Gastroesophageal sphincter (tissue), 4 donors: ENCODE measurements around the gene ARL17B. TPM values are rescaled to one million over a fixed set of nuclear protein-coding genes. Genes with fewer than 3 reads are reported as not detected.
"Not testable (repeated sequence)": the region's sequence is repeated elsewhere in the genome, so short reads cannot be mapped to it uniquely, and the experiment has no call there.

Source experiments
- ATAC-seq: fragments of 150-250 bp; one replicate; pipeline ENCODE4 v1.9.1; 2016; ENCODE audit warnings: mild to moderate bottlenecking, moderate library complexity
- H3K27ac ChIP-seq, 4 donors: fragments of 200-600 bp; sonication (generic) in 3 of 4; 1 replicate in 3 of 4; 2 replicates in 1 of 4; pipeline ENCODE4 v1.5.1; 2016 to 2019
- H3K27me3 ChIP-seq: fragments of 200-600 bp; sonication (generic); one replicate; pipeline ENCODE4 v1.5.1; 2019
- H3K36me3 ChIP-seq, 2 donors: fragments of 200-600 bp; sonication (generic); one replicate each; pipeline ENCODE4 v1.5.1; 2019; ENCODE audit warnings: control low read depth in 1 of 2
- H3K4me1 ChIP-seq, 3 donors: fragments of 200-600 bp; sonication (generic); 1 replicate in 2 of 3; 2 replicates in 1 of 3; pipeline ENCODE4 v1.5.1; 2016 to 2019; ENCODE audit warnings: control low read depth in 2 of 3
- H3K4me3 ChIP-seq, 2 donors: fragments of 200-600 bp; sonication (generic); one replicate each; pipeline ENCODE4 v1.5.1; 2019; ENCODE audit warnings: mild to moderate bottlenecking in 1 of 2, moderate library complexity in 1 of 2
- H3K9me3 ChIP-seq, 3 donors: fragments of 200-600 bp; sonication (generic); one replicate each; pipeline ENCODE4 v1.5.1; 2017 to 2019; ENCODE audit warnings: control low read depth in 2 of 3
- EP300 ChIP-seq: sonication (generic); formaldehyde crosslinking; IDR thresholded peaks from one replicate; pipeline ENCODE4 v1.6.1; 2017; ENCODE audit warnings: antibody characterized with exemption, mild to moderate bottlenecking
- POLR2A ChIP-seq, 2 donors: fragments of 450-650 bp; IDR thresholded peaks; one replicate each; pipeline ENCODE4 v1.6.1; 2017; ENCODE audit warnings: antibody characterized with exemption in 2 of 2, mild to moderate bottlenecking in 2 of 2, moderate library complexity in 1 of 2
- POLR2AphosphoS5 ChIP-seq: sonication (generic); formaldehyde crosslinking; IDR thresholded peaks from one replicate; pipeline ENCODE4 v1.6.1; 2017; ENCODE audit warnings: antibody characterized with exemption
- WGBS, 2 donors: methylation state at CpG; one replicate each; pipeline ENCODE4 v1.1.5; 2018; ENCODE audit warnings: low coverage in 1 of 2; 5-methylcytosine and 5-hydroxymethylcytosine counted together
- total RNA-seq, 4 donors: library from RNA; depleted of rRNA; stranded (reverse); fragments of >200 nt; gene quantifications; one replicate each; pipeline ENCODE4 v1.1.0, GENCODE V29; 2016
- TF ChIP-seq, protein P1 (sequence below), 4 experiments: fragments of 200-600 bp in 2 of 4; fragments of 450-650 bp in 2 of 4; sonication (generic) in 1 of 4; IDR thresholded peaks; one replicate each; pipeline ENCODE4 v1.5.1; 2017 to 2019; ENCODE audit warnings: antibody characterized with exemption in 4 of 4, mild to moderate bottlenecking in 2 of 4, moderate library complexity in 2 of 4

Gene ARL17B
- total RNA-seq, 4 donors from 2014 or later: 8.9 to 42.5 (median 15.4) TPM

DNA sequence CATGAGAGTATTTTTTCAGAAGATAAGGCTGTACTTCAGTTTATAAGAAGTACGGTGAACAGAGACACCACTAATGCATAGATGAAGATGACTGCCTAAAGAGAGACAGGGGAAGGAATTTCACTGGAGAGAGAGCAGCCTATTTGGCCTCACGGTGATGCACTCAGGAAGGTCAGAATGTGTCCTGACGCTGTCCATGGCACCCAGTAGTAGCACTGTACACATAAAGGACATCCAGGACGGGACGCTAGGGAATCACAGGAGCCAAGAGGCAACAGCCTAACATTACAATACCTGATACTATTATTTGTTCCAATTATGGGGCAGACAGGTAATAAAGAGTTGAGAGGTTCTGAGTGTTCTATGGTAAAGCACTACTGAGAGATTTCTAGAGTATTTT, 91.5 kb downstream of the ARL17B start:
- Histone ChIP-seq H3K36me3 (no peaks in the 10 kb centered on the region), H3K27ac (no peak overlapping the region), H3K9me3 (no peaks in the 10 kb centered on the region), H3K27me3 (no peaks in the 10 kb centered on the region), H3K4me3 (no peak overlapping the region), H3K4me1 (peaks cover 0 to 15% (median 0%) of the 10 kb centered on the region in 3 donors)
- TF ChIP-seq EP300: no peak
- TF ChIP-seq POLR2A (IDR thresholded peaks at IDR 0.05): no peak
- TF ChIP-seq, protein P1, sequence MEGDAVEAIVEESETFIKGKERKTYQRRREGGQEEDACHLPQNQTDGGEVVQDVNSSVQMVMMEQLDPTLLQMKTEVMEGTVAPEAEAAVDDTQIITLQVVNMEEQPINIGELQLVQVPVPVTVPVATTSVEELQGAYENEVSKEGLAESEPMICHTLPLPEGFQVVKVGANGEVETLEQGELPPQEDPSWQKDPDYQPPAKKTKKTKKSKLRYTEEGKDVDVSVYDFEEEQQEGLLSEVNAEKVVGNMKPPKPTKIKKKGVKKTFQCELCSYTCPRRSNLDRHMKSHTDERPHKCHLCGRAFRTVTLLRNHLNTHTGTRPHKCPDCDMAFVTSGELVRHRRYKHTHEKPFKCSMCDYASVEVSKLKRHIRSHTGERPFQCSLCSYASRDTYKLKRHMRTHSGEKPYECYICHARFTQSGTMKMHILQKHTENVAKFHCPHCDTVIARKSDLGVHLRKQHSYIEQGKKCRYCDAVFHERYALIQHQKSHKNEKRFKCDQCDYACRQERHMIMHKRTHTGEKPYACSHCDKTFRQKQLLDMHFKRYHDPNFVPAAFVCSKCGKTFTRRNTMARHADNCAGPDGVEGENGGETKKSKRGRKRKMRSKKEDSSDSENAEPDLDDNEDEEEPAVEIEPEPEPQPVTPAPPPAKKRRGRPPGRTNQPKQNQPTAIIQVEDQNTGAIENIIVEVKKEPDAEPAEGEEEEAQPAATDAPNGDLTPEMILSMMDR (IDR thresholded peaks at IDR 0.05): no peak
- no peak for TF ChIP-seq POLR2AphosphoS5
- no peak for ATAC-seq
- WGBS, 2 donors: 49 to 66% methylated on average over 4 to 5 of the region's 5 CpGs

DNA sequence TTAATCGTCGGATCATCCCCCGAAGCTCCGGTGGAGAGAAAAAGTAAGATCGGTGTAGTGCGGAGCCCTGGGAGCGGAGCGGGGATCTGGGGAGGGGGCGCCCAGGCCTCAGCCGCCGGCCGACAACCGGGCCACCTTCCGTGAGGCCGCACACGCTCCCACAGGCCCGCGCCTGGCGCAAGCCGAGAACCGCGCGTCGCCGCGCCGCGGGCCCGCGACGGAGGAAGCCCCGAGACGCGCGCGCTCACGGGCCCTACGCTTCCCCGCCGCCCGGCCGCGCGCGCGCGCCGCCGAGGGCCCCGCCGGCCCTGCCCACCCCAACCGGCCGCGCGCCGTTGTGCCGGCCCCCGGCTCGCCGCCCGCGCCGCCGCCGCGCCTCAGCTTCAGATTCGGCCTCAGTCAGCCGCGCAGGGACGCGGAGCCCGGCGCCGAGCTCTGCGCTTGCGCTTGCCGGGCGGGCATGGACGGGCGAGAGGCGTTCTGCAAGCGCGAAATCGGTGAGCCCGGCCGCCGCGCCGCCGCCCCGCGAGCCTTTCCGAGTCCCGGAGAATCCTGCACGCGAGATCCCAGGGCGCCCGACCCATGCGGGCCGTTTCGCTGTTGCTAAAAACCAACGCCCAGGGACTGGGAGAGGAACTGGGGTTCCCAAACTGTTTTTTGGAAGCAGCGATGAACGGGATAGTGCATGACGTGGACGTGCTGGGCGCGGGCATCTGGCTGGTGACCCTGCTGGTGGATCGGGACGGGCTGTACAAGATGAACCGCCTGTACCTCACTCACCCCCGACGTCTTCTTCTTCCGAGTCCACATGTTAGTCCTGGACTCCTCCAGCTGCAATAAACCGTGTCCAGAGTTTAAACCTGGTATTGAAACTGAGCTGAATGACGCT, 94.7 kb downstream of the ARL17B start:
- H3K27me3 ChIP-seq: no peaks in the 10 kb centered on the region
- peak; percentile 96 for ATAC-seq
- TF ChIP-seq, protein P1 (IDR thresholded peaks at IDR 0.05): peak in 1 of 4 experiments; percentile 7
- TF ChIP-seq POLR2AphosphoS5: no peak
- TF ChIP-seq POLR2A (IDR thresholded peaks at IDR 0.05): peak; percentile 43 to 61
- TF ChIP-seq EP300: no peak

DNA sequence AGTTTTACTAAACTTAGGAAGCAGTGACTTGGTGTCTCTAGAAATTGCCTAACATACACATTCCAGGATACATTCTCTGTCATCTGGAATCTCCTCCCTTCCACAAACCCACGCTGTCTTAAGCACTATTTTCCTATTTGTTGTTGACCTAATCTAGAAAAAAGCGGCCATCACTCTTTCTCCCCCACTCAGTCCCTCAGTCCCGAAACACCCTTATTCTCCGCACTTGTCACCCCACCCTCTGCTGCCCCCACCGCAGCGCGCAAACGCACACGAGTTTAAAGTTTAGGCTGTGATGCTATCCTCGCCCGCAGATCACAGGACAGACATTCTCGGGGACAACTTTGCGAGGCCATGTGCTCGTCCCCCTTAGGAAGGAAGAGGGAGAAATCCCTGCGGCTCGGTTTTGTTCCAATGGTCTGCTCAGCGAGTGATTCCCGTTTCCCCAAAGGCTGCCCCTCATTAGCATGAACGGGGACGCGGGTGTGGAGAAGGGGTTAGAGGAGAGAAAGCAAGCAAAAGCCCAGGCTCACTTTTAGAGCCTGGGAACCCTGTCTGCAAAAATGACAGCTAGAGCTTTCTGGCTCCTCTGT, 95.4 kb downstream of the ARL17B start:
- ATAC-seq, H3K9me3 ChIP-seq, H3K36me3 ChIP-seq, H3K27me3 ChIP-seq: not testable (repeated sequence)
- peak overlapping the region; percentile 73 to 94 (median 90) for H3K27ac ChIP-seq
- peaks cover 0 to 15% (median 0%) of the 10 kb centered on the region in 3 donors for H3K4me1 ChIP-seq
- 0 to 2% methylated on average over 1 to 18 of the region's 21 CpGs for WGBS, 2 donors
- peak overlapping the region; percentile 26 to 67 for H3K4me3 ChIP-seq

More for the DNA sequence above, 94.7 kb downstream of the ARL17B start:
- Histone ChIP-seq H3K4me3 (peak overlapping the region; percentile 67 to 82), H3K27ac (peak overlapping the region; percentile 73 to 94 (median 90)), H3K36me3 (no peaks in the 10 kb centered on the region), H3K4me1 (peaks cover 0 to 15% (median 0%) of the 10 kb centered on the region in 3 donors), H3K9me3 (no peaks in the 10 kb centered on the region)
- WGBS, 2 donors: 0% methylated on average over 6 to 12 of the region's 116 CpGs

DNA sequence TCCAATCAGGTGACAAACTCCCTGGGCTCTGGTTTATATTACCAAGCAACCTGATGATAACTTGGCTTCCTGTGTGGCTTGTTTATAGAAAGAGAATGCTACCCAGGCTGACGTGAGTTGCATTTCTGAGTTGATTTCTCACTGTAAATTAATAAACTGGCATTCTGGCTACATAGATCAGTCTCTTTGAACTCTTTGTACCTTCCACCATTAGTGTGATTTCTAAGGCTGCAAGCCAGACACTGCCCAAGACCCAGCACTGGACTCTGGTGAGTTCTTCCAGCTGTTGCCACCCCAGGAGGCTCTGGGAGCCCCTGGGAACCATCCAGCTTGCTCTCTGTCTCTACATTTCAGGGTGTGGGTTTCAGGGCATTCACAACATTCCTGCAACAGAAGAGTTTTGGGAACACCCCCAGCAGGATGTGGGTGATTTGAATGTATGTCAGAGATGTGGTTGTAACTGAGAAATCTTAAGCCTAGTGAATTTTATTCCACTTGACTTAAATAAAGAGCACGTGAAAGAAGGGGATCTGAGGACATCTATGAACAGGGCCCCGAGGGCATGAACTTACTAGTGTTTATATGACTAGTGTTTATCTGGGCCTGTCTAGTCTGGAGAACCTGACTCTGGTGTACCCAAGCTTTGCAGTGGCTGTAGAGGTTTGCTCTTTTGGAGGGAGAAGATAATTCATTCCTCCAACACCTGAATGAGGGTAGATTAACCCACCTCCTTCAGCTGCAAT, 96.9 kb downstream of the ARL17B start:
- no peaks in the 10 kb centered on the region for H3K27me3 ChIP-seq
- 23 to 25% methylated on average over 1 to 3 of the region's 3 CpGs for WGBS, 2 donors
- H3K27ac ChIP-seq: no peak overlapping the region
- no peak for ATAC-seq
- H3K36me3 ChIP-seq: no peaks in the 10 kb centered on the region
- TF ChIP-seq POLR2A (IDR thresholded peaks at IDR 0.05) (no peak), EP300 (no peak), POLR2AphosphoS5 (no peak)
- TF ChIP-seq, protein P1 (IDR thresholded peaks at IDR 0.05): no peak
- H3K4me1 ChIP-seq: peaks cover 0 to 15% (median 0%) of the 10 kb centered on the region in 3 donors
- no peak overlapping the region for H3K4me3 ChIP-seq
- no peaks in the 10 kb centered on the region for H3K9me3 ChIP-seq

DNA sequence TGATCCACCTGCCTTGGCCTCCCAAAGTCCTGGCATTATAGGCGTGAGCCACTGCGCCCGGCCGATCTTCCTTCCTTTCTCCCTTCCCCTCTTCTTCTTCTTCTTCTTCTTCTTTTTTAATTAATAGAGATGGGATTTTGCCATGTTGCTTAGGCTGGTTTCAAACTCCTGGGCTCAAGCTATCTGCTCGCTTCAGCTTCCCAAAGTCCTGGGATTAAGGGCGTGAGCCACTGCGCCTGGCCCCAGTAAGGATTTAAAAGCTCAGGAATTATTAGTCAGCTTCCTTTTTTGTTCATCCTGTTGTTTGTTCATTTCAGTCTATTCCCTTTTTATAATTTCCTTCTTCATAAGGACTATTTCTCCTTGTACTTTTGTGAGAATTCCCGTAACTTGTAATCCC, 99.3 kb downstream of the ARL17B start:
- no peak for ATAC-seq
- peaks cover 0 to 9% (median 0%) of the 10 kb centered on the region in 3 donors for H3K4me1 ChIP-seq
- WGBS, 2 donors: 90% methylated on average over 7 of the region's 8 CpGs; no CpG with 5 or more reads in 1 of the 2 donors
- TF ChIP-seq, protein P1 (IDR thresholded peaks at IDR 0.05): no peak
- TF ChIP-seq POLR2AphosphoS5 (no peak), POLR2A (IDR thresholded peaks at IDR 0.05) (no peak), EP300 (no peak)
- no peaks in the 10 kb centered on the region for H3K9me3 ChIP-seq
- H3K36me3 ChIP-seq: no peaks in the 10 kb centered on the region
- H3K27me3 ChIP-seq: no peaks in the 10 kb centered on the region
- H3K27ac ChIP-seq: no peak overlapping the region
- H3K4me3 ChIP-seq: no peak overlapping the region
